HepG2 (cell line): ENCODE results near the gene NUDT7. TPM values are rescaled to one million over a fixed set of nuclear protein-coding genes. Genes with fewer than 3 reads are reported as not detected.

Source experiments
- CCDC6 ChIP-seq: sonication (generic); formaldehyde crosslinking; IDR thresholded peaks from 2 replicates; pipeline ENCODE4 v1.8.1; 2022; ENCODE audit warnings: mild to moderate bottlenecking, missing genetic modification reagents, moderate library complexity
- CSRNP2 ChIP-seq: sonication (generic); formaldehyde crosslinking; conservative IDR thresholded peaks from 2 replicates; pipeline ENCODE4 v1.8.0; 2022; ENCODE audit warnings: low read depth, missing genetic modification reagents
- GRHL1 ChIP-seq: sonication (generic); formaldehyde crosslinking; conservative IDR thresholded peaks from 2 replicates; pipeline ENCODE4 v1.8.0; 2022; ENCODE audit warnings: missing genetic modification reagents
- HMGA1 ChIP-seq: sonication (generic); formaldehyde crosslinking; conservative IDR thresholded peaks from 2 replicates; pipeline ENCODE4 v1.4.0; 2020; ENCODE audit warnings: missing genetic modification reagents
- HNF1B ChIP-seq: sonication (generic); formaldehyde crosslinking; IDR thresholded peaks from 2 replicates; pipeline ENCODE4 v1.5.1; 2020; ENCODE audit warnings: mild to moderate bottlenecking, moderate library complexity, missing genetic modification reagents
- MXI1 ChIP-seq: IDR thresholded peaks from 3 replicates; pipeline ENCODE4 v1.6.1; 2012; ENCODE audit warnings: low read depth, low read length, inconsistent platforms, borderline replicate concordance
- MYNN ChIP-seq: sonication (generic); formaldehyde crosslinking; IDR thresholded peaks from 2 replicates; pipeline ENCODE4 v1.4.0; 2020; ENCODE audit warnings: mild to moderate bottlenecking, low read depth, missing genetic modification reagents
- NFIC ChIP-seq: IDR thresholded peaks from 2 replicates; pipeline ENCODE4 v1.6.1; 2012; ENCODE audit warnings: mild to moderate bottlenecking, low read length, inconsistent platforms
- NFKB2 ChIP-seq: sonication (generic); formaldehyde crosslinking; IDR thresholded peaks from 2 replicates; pipeline ENCODE4 v1.4.0; 2020; ENCODE audit warnings: missing genetic modification reagents, borderline replicate concordance
- REPIN1 ChIP-seq: sonication (generic); formaldehyde crosslinking; IDR thresholded peaks from 2 replicates; pipeline ENCODE4 v1.8.0; 2022; ENCODE audit warnings: missing genetic modification reagents, low read depth, mild to moderate bottlenecking, borderline replicate concordance
- SKIL ChIP-seq: sonication (generic); formaldehyde crosslinking; IDR thresholded peaks from 2 replicates; pipeline ENCODE4 v1.8.0; 2022; ENCODE audit warnings: missing genetic modification reagents, mild to moderate bottlenecking, moderate library complexity, borderline replicate concordance
- TBL1XR1 ChIP-seq: fragments of 150-350 bp; IDR thresholded peaks from 2 replicates; pipeline ENCODE4 v1.6.1; 2014; ENCODE audit warnings: borderline replicate concordance, low read length; ENCODE audit not compliant: partially characterized antibody
- YEATS4 ChIP-seq: sonication (generic); formaldehyde crosslinking; IDR thresholded peaks from 2 replicates; pipeline ENCODE4 v1.4.0; 2020; ENCODE audit warnings: missing genetic modification reagents, borderline replicate concordance
- ZBTB38 ChIP-seq: sonication (generic); formaldehyde crosslinking; IDR thresholded peaks from 2 replicates; pipeline ENCODE4 v1.5.1; 2020; ENCODE audit warnings: mild to moderate bottlenecking, missing genetic modification reagents
- ZNF20 ChIP-seq: sonication (generic); formaldehyde crosslinking; IDR thresholded peaks from 2 replicates; pipeline ENCODE4 v1.4.0; 2020; ENCODE audit warnings: mild to moderate bottlenecking, moderate library complexity, missing genetic modification reagents
- ZNF230 ChIP-seq: sonication (generic); formaldehyde crosslinking; IDR thresholded peaks from 2 replicates; pipeline ENCODE4 v1.4.0; 2020; ENCODE audit warnings: mild to moderate bottlenecking, missing genetic modification reagents
- ZNF430 ChIP-seq: sonication (generic); formaldehyde crosslinking; IDR thresholded peaks from 2 replicates; pipeline ENCODE4 v1.9.0; 2021; ENCODE audit warnings: mild to moderate bottlenecking, missing genetic modification reagents
- ZNF704 ChIP-seq: sonication (generic); formaldehyde crosslinking; IDR thresholded peaks from 2 replicates; pipeline ENCODE4 v1.8.1; 2023; ENCODE audit warnings: mild to moderate bottlenecking, inconsistent platforms, moderate library complexity, missing genetic modification reagents, borderline replicate concordance
- ZSCAN12 ChIP-seq: sonication (generic); formaldehyde crosslinking; IDR thresholded peaks from 2 replicates; pipeline ENCODE4 v1.9.0; 2021; ENCODE audit warnings: mild to moderate bottlenecking, missing genetic modification reagents
- ZSCAN5A ChIP-seq: sonication (generic); formaldehyde crosslinking; IDR thresholded peaks from 2 replicates; pipeline ENCODE4 v1.8.0; 2022; ENCODE audit warnings: mild to moderate bottlenecking, missing genetic modification reagents, borderline replicate concordance
- polyA plus RNA-seq, 8 experiments: library from polyadenylated mRNA; depleted of rRNA in 3 of 8; stranded (reverse) in 7 of 8; unstranded in 1 of 8; fragments of >200 nt; fragmentation: Illumina TruSeq in 4 of 8; extraction: Trizol in 4 of 8; gene quantifications; 2 replicates each; pipeline versions ENCODE4 v1.2.1 to v1.2.3, GENCODE V29; 2011 to 2016; ENCODE audit warnings: low read depth in 4 of 8, missing spikeins in 1 of 8, mixed read lengths in 1 of 8; ENCODE audit not compliant: insufficient read depth in 1 of 8
- total RNA-seq, 5 experiments: library from RNA; depleted of rRNA; stranded (reverse); fragments of >200 nt; fragmentation: Illumina TruSeq; extraction: Trizol; gene quantifications; 2 replicates each; pipeline ENCODE4 v1.2.3, GENCODE V29; 2016; ENCODE audit warnings: low read depth in 1 of 5

Gene NUDT7
- total and polyA plus RNA-seq, 2 of the 13 experiments (the other 11 are each of a cell fraction or from before 2014, with no cell fraction given), result 14.3 to 23.9 TPM

- TF ChIP-seq GRHL1 (no peak), HMGA1 (CRISPR knock-in tag) (no peak), CSRNP2 (no peak), YEATS4 (CRISPR knock-in tag) (no peak), ZNF230 (CRISPR knock-in tag) (no peak), CCDC6 (no peak), TBL1XR1 (peak; percentile 69), HNF1B (CRISPR knock-in tag) (peak; percentile 87), NFKB2 (CRISPR knock-in tag) (no peak), ZNF430 (CRISPR knock-in tag) (0 out of 2 replicates have a peak, but pooled peaks have one; percentile 20), SKIL (CRISPR knock-in tag) (no peak), ZSCAN12 (no peak), ZSCAN5A (CRISPR knock-in tag) (0 out of 2 replicates have a peak, but pooled peaks have one; percentile 44), REPIN1 (CRISPR knock-in tag) (peak; percentile 84; the same call in 1 of the 2 replicates), MYNN (CRISPR knock-in tag) (no peak), ZNF20 (CRISPR knock-in tag) (no peak), ZNF704 (no peak), ZBTB38 (CRISPR knock-in tag) (no peak), NFIC (peak; percentile 73), MXI1 (no peak)
Observed at GRCh38 chr16:77749415-77749814, 27.1 kb downstream of the NUDT7 start (continued).
